Measurements from ENCODE around the gene RBMS3.

GRCh38 chr3:29949131-29949530 lies 668.3 kb downstream of the RBMS3 start:
- TF ChIP-seq, protein P1, sequence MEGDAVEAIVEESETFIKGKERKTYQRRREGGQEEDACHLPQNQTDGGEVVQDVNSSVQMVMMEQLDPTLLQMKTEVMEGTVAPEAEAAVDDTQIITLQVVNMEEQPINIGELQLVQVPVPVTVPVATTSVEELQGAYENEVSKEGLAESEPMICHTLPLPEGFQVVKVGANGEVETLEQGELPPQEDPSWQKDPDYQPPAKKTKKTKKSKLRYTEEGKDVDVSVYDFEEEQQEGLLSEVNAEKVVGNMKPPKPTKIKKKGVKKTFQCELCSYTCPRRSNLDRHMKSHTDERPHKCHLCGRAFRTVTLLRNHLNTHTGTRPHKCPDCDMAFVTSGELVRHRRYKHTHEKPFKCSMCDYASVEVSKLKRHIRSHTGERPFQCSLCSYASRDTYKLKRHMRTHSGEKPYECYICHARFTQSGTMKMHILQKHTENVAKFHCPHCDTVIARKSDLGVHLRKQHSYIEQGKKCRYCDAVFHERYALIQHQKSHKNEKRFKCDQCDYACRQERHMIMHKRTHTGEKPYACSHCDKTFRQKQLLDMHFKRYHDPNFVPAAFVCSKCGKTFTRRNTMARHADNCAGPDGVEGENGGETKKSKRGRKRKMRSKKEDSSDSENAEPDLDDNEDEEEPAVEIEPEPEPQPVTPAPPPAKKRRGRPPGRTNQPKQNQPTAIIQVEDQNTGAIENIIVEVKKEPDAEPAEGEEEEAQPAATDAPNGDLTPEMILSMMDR (IDR thresholded peaks at IDR 0.05) = no peak
- TF ChIP-seq POLR2A (IDR thresholded peaks at IDR 0.05) = no peak
